Stomach (tissue), 9 donors: Measurements from ENCODE around the gene RHOT1. TPM values are rescaled to one million over a fixed set of nuclear protein-coding genes. Genes with fewer than 3 reads are reported as not detected.
"Not testable (repeated sequence)": the region's sequence is repeated elsewhere in the genome, so short reads cannot be mapped to it uniquely, and the experiment has no call there.

ENCODE experiments used
- DNase-seq, 2 donors: peaks; one replicate each; pipeline versions ENCODE4 v3.0.0 to v3.0.0-alpha.2; 2013 to 2019
- H3K27ac ChIP-seq, 5 donors: fragments of 200-600 bp in 4 of 5; sonication (generic) in 4 of 5; one replicate each; pipeline ENCODE4 v1.5.1; 2013 to 2019; ENCODE audit warnings: mild to moderate bottlenecking in 1 of 5, moderate library complexity in 1 of 5
- H3K27me3 ChIP-seq, 3 donors: fragments of 200-600 bp; sonication (generic); one replicate each; pipeline ENCODE4 v1.5.1; 2017 to 2019; ENCODE audit warnings: mixed run types in 1 of 3
- H3K36me3 ChIP-seq, 4 donors: fragments of 200-600 bp; sonication (generic); 1 replicate in 3 of 4; 2 replicates in 1 of 4; pipeline ENCODE4 v1.5.1; 2016 to 2019
- H3K4me1 ChIP-seq, 4 donors: fragments of 200-600 bp; sonication (generic); one replicate each; pipeline ENCODE4 v1.5.1; 2016 to 2019
- H3K4me3 ChIP-seq, 4 donors: fragments of 200-600 bp; sonication (generic) in 3 of 4; one replicate each; pipeline ENCODE4 v1.5.1; 2016 to 2019; ENCODE audit warnings: mild to moderate bottlenecking in 1 of 4
- H3K9me3 ChIP-seq, 4 donors: fragments of 200-600 bp; sonication (generic); one replicate each; pipeline ENCODE4 v1.5.1; 2016 to 2019
- EP300 ChIP-seq: sonication (generic); formaldehyde crosslinking; IDR thresholded peaks from one replicate; pipeline ENCODE4 v1.6.1; 2017; ENCODE audit warnings: antibody characterized with exemption
- POLR2A ChIP-seq, 4 donors: fragments of 450-650 bp; IDR thresholded peaks; one replicate each; pipeline ENCODE4 v1.6.1; 2016; ENCODE audit warnings: antibody characterized with exemption in 4 of 4, control low read depth in 2 of 4, mild to moderate bottlenecking in 1 of 4, moderate library complexity in 1 of 4
- POLR2AphosphoS5 ChIP-seq, 3 donors: sonication (generic); formaldehyde crosslinking; IDR thresholded peaks; one replicate each; pipeline ENCODE4 v1.6.1; 2016; ENCODE audit warnings: antibody characterized with exemption in 3 of 3
- WGBS, 5 donors: extraction: QIAGEN DNeasy Blood & Tissue Kit in 3 of 5; methylation state at CpG; one replicate each; pipeline versions ENCODE4 v1.1.5 to v1.1.7; 2013 to 2018; 5-methylcytosine and 5-hydroxymethylcytosine counted together
- intact Hi-C: fragments of 100-400 bp; cut with DNase I; formaldehyde crosslinking; loops from one replicate; pipeline ENCODE4 v1.15.1; 2023; ENCODE audit warnings: low total_unique reads
- polyA plus RNA-seq, 3 donors: library from polyadenylated mRNA; stranded (reverse); fragments of 200-250 nt; gene quantifications; one replicate each; pipeline ENCODE4 v1.2.3, GENCODE V29; 2013
- total RNA-seq, 5 donors: library from RNA; depleted of rRNA; stranded (reverse); fragments of >200 nt; gene quantifications; one replicate each; pipeline versions ENCODE4 v1.1.0 to v1.2.3, GENCODE V29; 2014 to 2016
- TF ChIP-seq, protein P1 (sequence below), 7 experiments: fragments of 450-650 bp in 4 of 7; fragments of 200-600 bp in 3 of 7; sonication (generic) in 3 of 7; IDR thresholded peaks; one replicate each; pipeline ENCODE4 v1.5.1; 2016 to 2019; ENCODE audit warnings: antibody characterized with exemption in 7 of 7, control low read depth in 2 of 7, mild to moderate bottlenecking in 1 of 7
- donor health status: healthy with polysubstance abuse.
- donor health status: Bipolar disorder and iron deficiency.
- donor health status: healthy.

The RHOT1 gene
- total and polyA plus RNA-seq, 8 donors: 7.0 to 219 (median 56.7) TPM

GRCh38 chr17:32136856-32137255 lies 5.4 kb upstream of the RHOT1 start:
- 73 to 90% (median 81%) methylated on average over 1 of the region's 1 CpG for WGBS, 5 donors
- H3K9me3 ChIP-seq: peaks cover 0 to 14% (median 5%) of the 10 kb centered on the region in 4 donors
- intact Hi-C loops: no loop called here

GRCh38 chr17:32139504-32139903 lies 2.8 kb upstream of the RHOT1 start:
- WGBS, 5 donors: 79 to 91% (median 89%) methylated on average over 5 of the region's 5 CpGs
- H3K27ac ChIP-seq, H3K4me3 ChIP-seq, H3K36me3 ChIP-seq, DNase-seq, H3K27me3 ChIP-seq, intact Hi-C loops: not testable (repeated sequence)
- Histone ChIP-seq H3K9me3 (peaks cover 0 to 10% (median 4%) of the 10 kb centered on the region in 4 donors), H3K4me1 (peaks cover 13 to 36% (median 24%) of the 10 kb centered on the region in 4 donors)

More at GRCh38 chr17:32136856-32137255, 5.4 kb upstream of the RHOT1 start:
- Histone ChIP-seq H3K4me1 (peaks cover 0 to 21% (median 11%) of the 10 kb centered on the region in 4 donors), H3K4me3 (no peak overlapping the region), H3K36me3 (no peaks in the 10 kb centered on the region), H3K27me3 (no peaks in the 10 kb centered on the region), H3K27ac (no peak overlapping the region)
- TF ChIP-seq EP300 (no peak), POLR2A (IDR thresholded peaks at IDR 0.05) (no peak), POLR2AphosphoS5 (IDR thresholded peaks at IDR 0.05) (no peak)
- TF ChIP-seq, protein P1, sequence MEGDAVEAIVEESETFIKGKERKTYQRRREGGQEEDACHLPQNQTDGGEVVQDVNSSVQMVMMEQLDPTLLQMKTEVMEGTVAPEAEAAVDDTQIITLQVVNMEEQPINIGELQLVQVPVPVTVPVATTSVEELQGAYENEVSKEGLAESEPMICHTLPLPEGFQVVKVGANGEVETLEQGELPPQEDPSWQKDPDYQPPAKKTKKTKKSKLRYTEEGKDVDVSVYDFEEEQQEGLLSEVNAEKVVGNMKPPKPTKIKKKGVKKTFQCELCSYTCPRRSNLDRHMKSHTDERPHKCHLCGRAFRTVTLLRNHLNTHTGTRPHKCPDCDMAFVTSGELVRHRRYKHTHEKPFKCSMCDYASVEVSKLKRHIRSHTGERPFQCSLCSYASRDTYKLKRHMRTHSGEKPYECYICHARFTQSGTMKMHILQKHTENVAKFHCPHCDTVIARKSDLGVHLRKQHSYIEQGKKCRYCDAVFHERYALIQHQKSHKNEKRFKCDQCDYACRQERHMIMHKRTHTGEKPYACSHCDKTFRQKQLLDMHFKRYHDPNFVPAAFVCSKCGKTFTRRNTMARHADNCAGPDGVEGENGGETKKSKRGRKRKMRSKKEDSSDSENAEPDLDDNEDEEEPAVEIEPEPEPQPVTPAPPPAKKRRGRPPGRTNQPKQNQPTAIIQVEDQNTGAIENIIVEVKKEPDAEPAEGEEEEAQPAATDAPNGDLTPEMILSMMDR (IDR thresholded peaks at IDR 0.05): no peak
- DNase-seq: no peak

DNA sequence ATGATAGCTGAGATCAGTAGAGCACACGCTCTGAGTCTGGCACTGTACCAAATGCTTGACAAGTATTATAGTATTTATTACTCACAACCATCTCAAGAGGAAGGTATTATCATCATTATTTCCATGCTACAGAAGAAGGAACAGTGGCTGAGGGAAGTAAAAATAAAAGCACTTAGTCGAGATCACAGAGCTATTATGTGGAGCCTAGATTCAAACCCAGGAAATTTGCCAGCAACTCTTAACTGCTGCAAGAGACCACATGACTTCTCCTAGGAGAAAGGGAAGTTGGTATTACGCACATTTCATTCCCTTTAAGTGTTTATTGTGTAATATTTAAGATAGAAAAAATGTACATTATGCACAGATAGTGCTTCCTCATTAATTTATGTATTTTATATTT lies 1.0 kb upstream of the RHOT1 start:
- Histone ChIP-seq H3K9me3 (no peaks in the 10 kb centered on the region), H3K27me3 (no peaks in the 10 kb centered on the region), H3K27ac (peak overlapping the region in 4 of 5 donors; percentile 92 to 97 (median 96)), H3K4me3 (peak overlapping the region; percentile 86 to 99 (median 96)), H3K36me3 (peaks cover 0 to 7% (median 0%) of the 10 kb centered on the region in 4 donors), H3K4me1 (peaks cover 19 to 53% (median 34%) of the 10 kb centered on the region in 4 donors)
- TF ChIP-seq POLR2AphosphoS5 (IDR thresholded peaks at IDR 0.05): peak; percentile 16 to 72 (median 53)
- TF ChIP-seq, protein P1 (IDR thresholded peaks at IDR 0.05): no peak
- peak in 1 of 2 donors; percentile 88 for DNase-seq
- intact Hi-C loops: no loop called here
- 12 to 18% (median 15%) methylated on average over 3 of the region's 3 CpGs for WGBS, 5 donors

DNA sequence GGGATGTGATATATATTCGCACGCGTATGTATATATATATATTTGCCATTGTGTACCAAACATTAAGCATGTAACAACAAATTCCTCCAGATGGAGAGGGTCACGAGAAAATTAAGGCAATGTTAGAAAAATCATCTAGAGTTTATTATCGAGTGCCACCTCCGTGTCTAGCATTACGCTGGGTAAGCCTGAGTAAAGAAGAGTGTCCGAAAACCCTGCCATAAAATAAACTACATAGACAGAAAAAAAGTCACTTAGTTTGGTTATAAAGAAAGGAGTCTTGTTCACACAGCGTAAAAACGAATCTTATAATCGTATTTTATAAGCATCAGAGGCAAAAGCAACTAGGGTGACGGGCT lies 644 bp upstream of the RHOT1 start:
- TF ChIP-seq EP300: no peak
- TF ChIP-seq, protein P1 (IDR thresholded peaks at IDR 0.05): no peak
- TF ChIP-seq POLR2A (IDR thresholded peaks at IDR 0.05): no peak
- no peak for TF ChIP-seq POLR2AphosphoS5 (IDR thresholded peaks at IDR 0.05)
- H3K27ac ChIP-seq: peak overlapping the region; percentile 61 to 97 (median 95)
- H3K4me3 ChIP-seq: peak overlapping the region; percentile 86 to 99 (median 96)
- intact Hi-C loops: no loop called here
- H3K36me3 ChIP-seq: peaks cover 0 to 7% (median 0%) of the 10 kb centered on the region in 4 donors
- DNase-seq: no peak
- H3K9me3 ChIP-seq: no peaks in the 10 kb centered on the region
- peaks cover 19 to 53% (median 34%) of the 10 kb centered on the region in 4 donors for H3K4me1 ChIP-seq
- no peaks in the 10 kb centered on the region for H3K27me3 ChIP-seq
- 3 to 11% (median 5%) methylated on average over 12 of the region's 12 CpGs for WGBS, 5 donors

- TF ChIP-seq POLR2AphosphoS5 (IDR thresholded peaks at IDR 0.05) (peak in 2 of 3 donors; percentile 64 to 65), EP300 (no peak), POLR2A (IDR thresholded peaks at IDR 0.05) (no peak)
- TF ChIP-seq, protein P1 (IDR thresholded peaks at IDR 0.05): no peak
- H3K27me3 ChIP-seq: no peaks in the 10 kb centered on the region
- DNase-seq: peak; percentile 81 to 88
- H3K4me1 ChIP-seq: peaks cover 19 to 67% (median 38%) of the 10 kb centered on the region in 4 donors
- intact Hi-C loops: no loop called here
- H3K36me3 ChIP-seq: peaks cover 0 to 15% (median 0%) of the 10 kb centered on the region in 4 donors
- H3K4me3 ChIP-seq: peak overlapping the region; percentile 86 to 99 (median 96)
- WGBS, 5 donors: 1 to 3% (median 1%) methylated on average over 23 of the region's 23 CpGs
- no peaks in the 10 kb centered on the region for H3K9me3 ChIP-seq
- peak overlapping the region; percentile 61 to 97 (median 95) for H3K27ac ChIP-seq
Observed at GRCh38 chr17:32142857-32143526, 690 bp downstream of the RHOT1 start.
